HG03521 (cell line): ENCODE measurements around the gene SNAI3.

ENCODE experiments used
- ATAC-seq: cut with Tn5 transposase; IDR thresholded peaks from one replicate; pipeline ENCODE4 v1.9.1; 2021; ENCODE audit warnings: mild to moderate bottlenecking, moderate library complexity; ENCODE audit not compliant: unreplicated experiment

SNAI3 gene

GRCh38 chr16:88721815-88722755 lies 35.8 kb upstream of the SNAI3 start:
- no peak for ATAC-seq

- no peak for ATAC-seq
Observed at GRCh38 chr16:88721236-88721635, 34.9 kb upstream of the SNAI3 start.

GRCh38 chr16:88720396-88720970 lies 34.2 kb upstream of the SNAI3 start:
- no peak for ATAC-seq

- ATAC-seq = no peak
Observed at GRCh38 chr16:88719933-88720296, 33.6 kb upstream of the SNAI3 start.

- ATAC-seq = no peak
Observed at GRCh38 chr16:88719267-88719932, 33.1 kb upstream of the SNAI3 start.

GRCh38 chr16:88718178-88718577 lies 31.9 kb upstream of the SNAI3 start:
- no peak for ATAC-seq

GRCh38 chr16:88716601-88717001 lies 30.3 kb upstream of the SNAI3 start:
- no peak for ATAC-seq

GRCh38 chr16:88716201-88716600 lies 29.9 kb upstream of the SNAI3 start:
- no peak for ATAC-seq

- no peak for ATAC-seq
Observed at GRCh38 chr16:88715312-88716190, 29.2 kb upstream of the SNAI3 start.

- no peak for ATAC-seq
Observed at GRCh38 chr16:88714420-88715302, 28.4 kb upstream of the SNAI3 start.

- ATAC-seq = no peak
Observed at GRCh38 chr16:88713568-88714419, 27.5 kb upstream of the SNAI3 start.

- ATAC-seq = no peak
Observed at GRCh38 chr16:88713054-88713453, 26.7 kb upstream of the SNAI3 start.

- no peak for ATAC-seq
Observed at GRCh38 chr16:88712362-88712979, 26.2 kb upstream of the SNAI3 start.

- no peak for ATAC-seq
Observed at GRCh38 chr16:88711750-88712340, 25.5 kb upstream of the SNAI3 start.

- no peak for ATAC-seq
Observed at GRCh38 chr16:88710556-88710955, 24.2 kb upstream of the SNAI3 start.

GRCh38 chr16:88706965-88707826 lies 20.9 kb upstream of the SNAI3 start:
- ATAC-seq = no peak
